K562 (cell line): ENCODE measurements around the gene UGT2B7. TPM values are rescaled to one million over a fixed set of nuclear protein-coding genes. Genes with fewer than 3 reads are reported as not detected.

Experiments used
- ATAC-seq: fragments of 200-7000 bp; cut with Tn5 transposase; 3 replicates; pipeline ENCODE4 v1.9.1; 2020; ENCODE audit warnings: moderate library complexity
- BruUV-seq: library from RNA; stranded (reverse); fragments of 400-500 nt; replicated peaks from 2 replicates; lab custom pipeline; 2021; lab: Mats Ljungman, UMichigan
- CTCF ChIA-PET: fragments of 300-600 bp; formaldehyde crosslinking; extraction: SDS; loops from one replicate; lab custom pipeline; 2021; ENCODE audit warnings: low intra/inter-chr PET ratio; lab: Yijun Ruan, JAX
- POLR2A ChIA-PET: fragments of 300-600, 350-650 bp; sonication (Branson Sonifier 250); formaldehyde crosslinking; extraction: SDS; loops from one replicate; lab custom pipeline; 2021; ENCODE audit warnings: antibody characterized with exemption, inconsistent platforms; lab: Yijun Ruan, JAX
- DNase-seq, 4 experiments: peaks; one replicate each; pipeline versions ENCODE4 v3.0.0 to v3.0.0-alpha.2; 2011 to 2018; ENCODE audit warnings: low spot score in 3 of 4, mixed read lengths in 3 of 4; ENCODE audit errors: extremely low read depth in 1 of 4
- FAIRE-seq: peaks from 2 replicates; lab custom pipeline; 2011; peaks lifted over from hg19 to GRCh38; lab: Jason Lieb, UNC
- H2AFZ ChIP-seq: 2 replicates; pipeline ENCODE4 v1.6.0; 2011; ENCODE audit warnings: low read depth, low read length, control low read depth, inconsistent platforms
- H3K27ac ChIP-seq: fragments of 200-600 bp; 3 replicates; pipeline ENCODE4 v1.8.0; 2011; ENCODE audit warnings: low read depth, mild to moderate bottlenecking, control low read depth, inconsistent platforms, low read length, moderate library complexity, mixed read lengths; ENCODE audit errors: extremely low read depth
- H3K27me3 ChIP-seq, 2 experiments: fragments of 300-600 bp in 1 of 2; 2 replicates in 1 of 2; 3 replicates in 1 of 2; pipeline versions ENCODE4 v1.6.0 to v1.8.0; 2011; ENCODE audit warnings: inconsistent platforms in 2 of 2, low read length in 2 of 2, mild to moderate bottlenecking in 1 of 2, mixed read lengths in 1 of 2, moderate library complexity in 1 of 2; ENCODE audit not compliant: control insufficient read depth in 2 of 2, insufficient read depth in 2 of 2
- H3K36me3 ChIP-seq: fragments of 300-600 bp; 3 replicates; pipeline ENCODE4 v1.8.0; 2011; ENCODE audit warnings: mild to moderate bottlenecking, low read length, inconsistent platforms; ENCODE audit not compliant: control insufficient read depth, insufficient read depth
- H3K4me1 ChIP-seq, 2 experiments: fragments of 200-600 bp in 1 of 2; replicated peaks in 1 of 2; 2 replicates in 1 of 2; 3 replicates in 1 of 2; pipeline versions ENCODE4 v1.5.1 to v1.8.0; 2011; ENCODE audit warnings: inconsistent platforms in 2 of 2, low read length in 2 of 2, mild to moderate bottlenecking in 1 of 2, mixed read lengths in 1 of 2, moderate library complexity in 1 of 2; ENCODE audit not compliant: control insufficient read depth in 2 of 2, insufficient read depth in 2 of 2
- H3K4me2 ChIP-seq: 2 replicates; pipeline ENCODE4 v1.6.1; 2011; ENCODE audit warnings: low read length, control low read depth, inconsistent platforms, mixed read lengths; ENCODE audit not compliant: insufficient read depth
- H3K4me3 ChIP-seq: fragments of 200-600 bp; sonication (generic), shearing (Covaris generic); 2 replicates; pipeline ENCODE4 v1.5.1; 2016; ENCODE audit warnings: control low read depth, inconsistent platforms
- H3K79me2 ChIP-seq: fragments of 200-600 bp; 3 replicates; pipeline ENCODE4 v1.8.0; 2011; ENCODE audit warnings: low read length, inconsistent platforms; ENCODE audit not compliant: control insufficient read depth, insufficient read depth
- H3K9ac ChIP-seq, 2 experiments: 2 replicates each; pipeline versions ENCODE4 v1.6.0 to v1.6.1; 2011; ENCODE audit warnings: low read depth in 2 of 2, low read length in 2 of 2, control low read depth in 1 of 2, inconsistent platforms in 1 of 2, mild to moderate bottlenecking in 1 of 2, mixed read lengths in 1 of 2; ENCODE audit not compliant: insufficient read depth in 1 of 2
- H3K9me1 ChIP-seq: one replicate; pipeline ENCODE4 v1.6.0; 2011; ENCODE audit warnings: inconsistent platforms, mild to moderate bottlenecking, low read length, moderate library complexity; ENCODE audit not compliant: control insufficient read depth, insufficient read depth
- H3K9me3 ChIP-seq: replicated peaks from 2 replicates; pipeline ENCODE4 v1.5.1; 2011; ENCODE audit warnings: low read depth, low read length, inconsistent platforms; ENCODE audit not compliant: control insufficient read depth, insufficient read depth
- H4K20me1 ChIP-seq: replicated peaks from 2 replicates; pipeline ENCODE4 v1.6.1; 2011; ENCODE audit warnings: low read length, inconsistent platforms, mixed read lengths; ENCODE audit not compliant: control insufficient read depth, insufficient read depth
- CTCF ChIP-seq, 3 experiments: IDR thresholded peaks in 2 of 3; conservative IDR thresholded peaks in 1 of 3; 2 replicates each; pipeline ENCODE4 v1.5.1; 2011 to 2012; ENCODE audit warnings: low read length in 3 of 3, mild to moderate bottlenecking in 3 of 3, control low read depth in 2 of 3, improper control_type of control experiment in 1 of 3, inconsistent platforms in 1 of 3, low read depth in 1 of 3, mixed read lengths in 1 of 3, moderate library complexity in 1 of 3; ENCODE audit not compliant: insufficient read depth in 2 of 3
- FOSL1 ChIP-seq: fragments of 200-800 bp; sonication (Bioruptor generic); conservative IDR thresholded peaks from 2 replicates; pipeline ENCODE4 v1.6.1; 2016; ENCODE audit warnings: missing genetic modification characterization, missing compliant biosample characterization
- FOXK1 ChIP-seq: sonication (generic); formaldehyde crosslinking; IDR thresholded peaks from 2 replicates; pipeline ENCODE4 v1.8.0; 2022; ENCODE audit warnings: missing genetic modification reagents, mild to moderate bottlenecking, borderline replicate concordance
- RCOR1 ChIP-seq, 2 experiments: IDR thresholded peaks; 2 replicates each; pipeline ENCODE4 v1.6.1; 2012; ENCODE audit warnings: low read depth in 2 of 2, low read length in 2 of 2, borderline replicate concordance in 1 of 2, improper control_type of control experiment in 1 of 2
- THRA ChIP-seq: fragments of 450-650 bp; IDR thresholded peaks from 2 replicates; pipeline ENCODE4 v1.6.1; 2017; ENCODE audit warnings: mild to moderate bottlenecking, moderate library complexity
- ZNF780A ChIP-seq: fragments of 250-450 bp; sonication (Bioruptor Pico); IDR thresholded peaks from 2 replicates; pipeline ENCODE4 v1.5.0; 2021; ENCODE audit warnings: mild to moderate bottlenecking
- WGBS: fragments of 100-300 bp; shearing (Covaris generic); methylation state at CpG from one replicate; pipeline ENCODE4 v1.1.6; 2016; ENCODE audit warnings: low coverage, mixed read lengths; ENCODE audit not compliant: insufficient coverage; ENCODE audit errors: missing lambda C conversion rate; 5-methylcytosine and 5-hydroxymethylcytosine counted together
- in situ Hi-C: fragments of 300-500 bp; cut with MboI; formaldehyde crosslinking; loops from 4 replicates; pipeline ENCODE4 v1.15.0; 2018; ENCODE audit warnings: inconsistent platforms, mixed read lengths
- intact Hi-C: fragments of 100-400 bp; cut with micrococcal nuclease; formaldehyde crosslinking; loops from 2 replicates; pipeline ENCODE4 v1.14.2; 2022
- polyA plus RNA-seq, 8 experiments: library from polyadenylated mRNA; depleted of rRNA in 4 of 8; stranded (reverse) in 5 of 8; unstranded in 3 of 8; fragments of >200 nt; fragmentation: Nextera tagmentation in 2 of 8; fragmentation: Illumina TruSeq in 1 of 8; extraction: Ambion mirVana in 2 of 8; extraction: Trizol in 1 of 8; gene quantifications; 2 replicates each; pipeline versions ENCODE4 v1.2.1 to v1.2.3, GENCODE V29; 2011 to 2014; ENCODE audit warnings: inconsistent platforms in 1 of 8, missing spikeins in 1 of 8
- total RNA-seq, 7 experiments: library from RNA; depleted of rRNA in 6 of 7; stranded (reverse); fragments of >200 nt in 6 of 7; fragmentation: Illumina TruSeq in 2 of 7; extraction: Trizol in 2 of 7; gene quantifications; 2 replicates each; pipeline versions ENCODE4 v1.2.1 to v1.2.3, GENCODE V29; 2011 to 2021; ENCODE audit warnings: low replicate concordance in 1 of 7

The UGT2B7 gene
- total and polyA plus RNA-seq, 9 of the 15 experiments (the other 6 are each of a cell fraction or from before 2014, with no cell fraction given): 0.04 to 0.18 (median 0.14) TPM; not detected in 5

- POLR2A ChIA-PET: no interaction called here
- Histone ChIP-seq H3K27ac (no peak overlapping the region), H3K4me1 (no peaks in the 10 kb centered on the region)
- WGBS: 6% methylated on average over 2 of the region's 2 CpGs
- no peak for ATAC-seq
- no TSS peak for BruUV-seq
- TF ChIP-seq FOSL1 (no peak), CTCF (IDR thresholded peaks at IDR 0.05 in 2 of 3, conservative IDR thresholded peaks at IDR 0.05 in 1 of 3; ENCODE audit: insufficient read depth in 2 of 3, low read depth in 1 of 3, low read length in 3 of 3) (no peak)
- TF ChIP-seq, all 486 proteins: peak for 0
- DNase-seq (no peak), FAIRE-seq (no peak)
- H3K79me2 ChIP-seq: no peaks in the 10 kb centered on the region
- H3K9me3 ChIP-seq: no peaks in the 10 kb centered on the region; the same call in none of the 2 replicates
- CTCF ChIA-PET: no interaction called here
- H3K36me3 ChIP-seq: no peaks in the 10 kb centered on the region
- no peaks in the 10 kb centered on the region for H3K9me1 ChIP-seq
- H2AFZ ChIP-seq: no peak overlapping the region
- no peak overlapping the region for H3K4me2 ChIP-seq
- in situ Hi-C loops: no loop called here
- intact Hi-C loops: no loop called here
- no peaks in the 10 kb centered on the region for H4K20me1 ChIP-seq
- no peak overlapping the region for H3K4me3 ChIP-seq
- no peaks in the 10 kb centered on the region for H3K27me3 ChIP-seq
- H3K9ac ChIP-seq: no peak overlapping the region
These were observed 24.6 kb downstream of the UGT2B7 start for GRCh38 chr4:69120870-69121269.

- Histone ChIP-seq H3K27me3 (no peaks in the 10 kb centered on the region), H3K9ac (no peak overlapping the region), H3K4me1 (no peaks in the 10 kb centered on the region), H3K79me2 (no peaks in the 10 kb centered on the region), H2AFZ (no peak overlapping the region), H3K27ac (no peak overlapping the region), H3K9me3 (no peaks in the 10 kb centered on the region; the same call in none of the 2 replicates), H3K4me3 (no peak overlapping the region), H4K20me1 (no peaks in the 10 kb centered on the region), H3K9me1 (no peaks in the 10 kb centered on the region), H3K4me2 (no peak overlapping the region), H3K36me3 (no peaks in the 10 kb centered on the region)
- no TSS peak for BruUV-seq
- ChIA-PET CTCF (no interaction called here), POLR2A (no interaction called here)
- TF ChIP-seq RCOR1 (IDR thresholded peaks at IDR 0.05; ENCODE audit: borderline replicate concordance in 1 of 2, low read depth in 2 of 2, low read length in 2 of 2) (no peak), FOXK1 (no peak), THRA (no peak), ZNF780A (CRISPR knock-in tag) (no peak)
- 8% methylated on average over 3 of the region's 3 CpGs for WGBS
- no peak for DNase-seq
- FAIRE-seq: no peak
- intact Hi-C loops (no loop called here), in situ Hi-C loops (no loop called here)
- ATAC-seq: no peak
These were observed 26.2 kb downstream of the UGT2B7 start for GRCh38 chr4:69122476-69122875.
